Sigmoid colon (tissue), 4 donors: ENCODE measurements around the gene SPTBN1.

Source experiments
- CTCF ChIP-seq, 4 experiments: fragments of 450-650 bp in 3 of 4; fragments of 200-600 bp in 1 of 4; IDR thresholded peaks; one replicate each; pipeline ENCODE4 v1.5.1; 2016 to 2019; ENCODE audit warnings: antibody characterized with exemption in 4 of 4, mild to moderate bottlenecking in 3 of 4, moderate library complexity in 2 of 4
- EP300 ChIP-seq, 4 donors: sonication (generic); formaldehyde crosslinking; IDR thresholded peaks; one replicate each; pipeline ENCODE4 v1.6.1; 2017; ENCODE audit warnings: antibody characterized with exemption in 4 of 4
- POLR2A ChIP-seq, 2 donors: fragments of 450-650 bp; IDR thresholded peaks; one replicate each; pipeline ENCODE4 v1.6.1; 2016; ENCODE audit warnings: antibody characterized with exemption in 2 of 2, mild to moderate bottlenecking in 2 of 2, moderate library complexity in 2 of 2

- no peak for TF ChIP-seq POLR2A (IDR thresholded peaks at IDR 0.05)
- TF ChIP-seq CTCF (IDR thresholded peaks at IDR 0.05) = no peak
- peak in 1 of 4 donors; percentile 5 for TF ChIP-seq EP300 (IDR thresholded peaks at IDR 0.05)
These were observed 161.3 kb downstream of the SPTBN1 start for GRCh38 chr2:54617409-54617808.
